ENCODE data around the gene SLC15A3.

- no peak for TF ChIP-seq CTCF (IDR thresholded peaks at IDR 0.05)
- TF ChIP-seq POLR2A (IDR thresholded peaks at IDR 0.05) = no peak
Observed at GRCh38 chr11:60930394-60930793, 21.6 kb downstream of the SLC15A3 start.
